Fibroblast of skin of left quadriceps (primary cell): ENCODE data around the gene NUP42.
A peak's percentile ranks its signal among the peaks of the same experiment; 100 is the strongest.
"Not testable (repeated sequence)": the region's sequence is repeated elsewhere in the genome, so short reads cannot be mapped to it uniquely, and the experiment has no call there.

Source experiments
- DNase-seq, 2 experiments: peaks; one replicate each; pipeline ENCODE4 v3.0.0-alpha.2; 2013; ENCODE audit warnings: low read depth in 2 of 2

NUP42 gene

GRCh38 chr7:23204241-23204640 lies 22.4 kb downstream of the NUP42 start:
- no peak for DNase-seq

GRCh38 chr7:23205577-23205908 lies 23.7 kb downstream of the NUP42 start:
- DNase-seq: no peak

GRCh38 chr7:23205909-23206767 lies 24.3 kb downstream of the NUP42 start:
- peak in 1 of 2 experiments; percentile 8 for DNase-seq

- DNase-seq: no peak
Measured at GRCh38 chr7:23207021-23207420, 25.2 kb downstream of the NUP42 start.

GRCh38 chr7:23207884-23208283 lies 26.0 kb downstream of the NUP42 start:
- DNase-seq: no peak

GRCh38 chr7:23208316-23208715 lies 26.5 kb downstream of the NUP42 start:
- no peak for DNase-seq

GRCh38 chr7:23210506-23210905 lies 28.7 kb downstream of the NUP42 start:
- no peak for DNase-seq

GRCh38 chr7:23211589-23211988 lies 29.7 kb downstream of the NUP42 start:
- no peak for DNase-seq

- DNase-seq: no peak
Measured at GRCh38 chr7:23212395-23212794, 30.5 kb downstream of the NUP42 start.

- no peak for DNase-seq
Measured at GRCh38 chr7:23212841-23213240, 31.0 kb downstream of the NUP42 start.

- DNase-seq: no peak
Measured at GRCh38 chr7:23213755-23214154, 31.9 kb downstream of the NUP42 start.

GRCh38 chr7:23214423-23214822 lies 32.6 kb downstream of the NUP42 start:
- no peak for DNase-seq

- no peak for DNase-seq
Measured at GRCh38 chr7:23214938-23215337, 33.1 kb downstream of the NUP42 start.

GRCh38 chr7:23216021-23216420 lies 34.2 kb downstream of the NUP42 start:
- DNase-seq: no peak

- no peak for DNase-seq
Measured at GRCh38 chr7:23218196-23218595, 36.3 kb downstream of the NUP42 start.

GRCh38 chr7:23220690-23221305 lies 39.0 kb downstream of the NUP42 start:
- no peak for DNase-seq

GRCh38 chr7:23222439-23223030 lies 40.7 kb downstream of the NUP42 start:
- no peak for DNase-seq

GRCh38 chr7:23224364-23224763 lies 42.5 kb downstream of the NUP42 start:
- DNase-seq: not testable (repeated sequence)

- DNase-seq: no peak
Measured at GRCh38 chr7:23226844-23227450, 45.1 kb downstream of the NUP42 start.

- DNase-seq: no peak
Measured at GRCh38 chr7:23228412-23228811, 46.6 kb downstream of the NUP42 start.

- no peak for DNase-seq
Measured at GRCh38 chr7:23230641-23231101, 48.8 kb downstream of the NUP42 start.

GRCh38 chr7:23232966-23233365 lies 51.1 kb downstream of the NUP42 start:
- DNase-seq: no peak
